ENCODE results near the gene METTL5.

METTL5 gene

GRCh38 chr2:169776252-169776761 is 48.4 kb downstream of the METTL5 start:
- Histone ChIP-seq H3K4me3 (ENCODE audit: low read length) (no peak overlapping the region), H3K9me3 (ENCODE audit: insufficient read depth, low read depth, low read length) (no peaks in the 10 kb centered on the region), H3K27ac (ENCODE audit: low read length) (no peak overlapping the region), H3K36me3 (ENCODE audit: insufficient read depth, low read depth, low read length) (no peaks in the 10 kb centered on the region), H3K4me1 (ENCODE audit: insufficient read depth, low read length) (no peaks in the 10 kb centered on the region), H3K27me3 (ENCODE audit: insufficient read depth, low read length) (no peaks in the 10 kb centered on the region), H3K9ac (ENCODE audit: low read depth, low read length) (no peak overlapping the region)

GRCh38 chr2:169775765-169776164 is 48.9 kb downstream of the METTL5 start:
- H3K4me3 ChIP-seq (ENCODE audit: low read length) = no peak overlapping the region
- H3K27me3 ChIP-seq (ENCODE audit: insufficient read depth, low read length) = no peaks in the 10 kb centered on the region
- no peaks in the 10 kb centered on the region for H3K36me3 ChIP-seq (ENCODE audit: insufficient read depth, low read depth, low read length)
- H3K27ac ChIP-seq (ENCODE audit: low read length) = no peak overlapping the region
- H3K9ac ChIP-seq (ENCODE audit: low read depth, low read length) = no peak overlapping the region
- H3K9me3 ChIP-seq (ENCODE audit: insufficient read depth, low read depth, low read length) = no peaks in the 10 kb centered on the region
- no peaks in the 10 kb centered on the region for H3K4me1 ChIP-seq (ENCODE audit: insufficient read depth, low read length)

GRCh38 chr2:169775354-169775753 is 49.4 kb downstream of the METTL5 start:
- Histone ChIP-seq H3K4me1 (ENCODE audit: insufficient read depth, low read length) (no peaks in the 10 kb centered on the region), H3K9me3 (ENCODE audit: insufficient read depth, low read depth, low read length) (no peaks in the 10 kb centered on the region), H3K27me3 (ENCODE audit: insufficient read depth, low read length) (no peaks in the 10 kb centered on the region), H3K9ac (ENCODE audit: low read depth, low read length) (no peak overlapping the region), H3K27ac (ENCODE audit: low read length) (no peak overlapping the region), H3K4me3 (ENCODE audit: low read length) (no peak overlapping the region), H3K36me3 (ENCODE audit: insufficient read depth, low read depth, low read length) (no peaks in the 10 kb centered on the region)

- Histone ChIP-seq H3K9ac (ENCODE audit: low read depth, low read length) (no peak overlapping the region), H3K4me3 (ENCODE audit: low read length) (no peak overlapping the region), H3K27me3 (ENCODE audit: insufficient read depth, low read length) (no peaks in the 10 kb centered on the region), H3K4me1 (ENCODE audit: insufficient read depth, low read length) (no peaks in the 10 kb centered on the region), H3K9me3 (ENCODE audit: insufficient read depth, low read depth, low read length) (no peaks in the 10 kb centered on the region), H3K27ac (ENCODE audit: low read length) (no peak overlapping the region), H3K36me3 (ENCODE audit: insufficient read depth, low read depth, low read length) (no peaks in the 10 kb centered on the region)
These were observed 52.1 kb downstream of the METTL5 start for GRCh38 chr2:169772651-169773050.

GRCh38 chr2:169771612-169772011 is 53.1 kb downstream of the METTL5 start:
- Histone ChIP-seq H3K9ac (ENCODE audit: low read depth, low read length) (no peak overlapping the region), H3K27me3 (ENCODE audit: insufficient read depth, low read length) (no peaks in the 10 kb centered on the region), H3K9me3 (ENCODE audit: insufficient read depth, low read depth, low read length) (no peaks in the 10 kb centered on the region), H3K27ac (ENCODE audit: low read length) (no peak overlapping the region), H3K36me3 (ENCODE audit: insufficient read depth, low read depth, low read length) (no peaks in the 10 kb centered on the region), H3K4me3 (ENCODE audit: low read length) (no peak overlapping the region), H3K4me1 (ENCODE audit: insufficient read depth, low read length) (no peaks in the 10 kb centered on the region)

GRCh38 chr2:169771021-169771420 is 53.7 kb downstream of the METTL5 start:
- no peaks in the 10 kb centered on the region for H3K27me3 ChIP-seq (ENCODE audit: insufficient read depth, low read length)
- H3K4me1 ChIP-seq (ENCODE audit: insufficient read depth, low read length) = no peaks in the 10 kb centered on the region
- H3K9ac ChIP-seq (ENCODE audit: low read depth, low read length) = no peak overlapping the region
- H3K27ac ChIP-seq (ENCODE audit: low read length) = no peak overlapping the region
- H3K9me3 ChIP-seq (ENCODE audit: insufficient read depth, low read depth, low read length) = no peaks in the 10 kb centered on the region
- no peaks in the 10 kb centered on the region for H3K36me3 ChIP-seq (ENCODE audit: insufficient read depth, low read depth, low read length)
- no peak overlapping the region for H3K4me3 ChIP-seq (ENCODE audit: low read length)

- Histone ChIP-seq H3K4me3 (ENCODE audit: low read length) (no peak overlapping the region), H3K27me3 (ENCODE audit: insufficient read depth, low read length) (no peaks in the 10 kb centered on the region), H3K9ac (ENCODE audit: low read depth, low read length) (no peak overlapping the region), H3K4me1 (ENCODE audit: insufficient read depth, low read length) (no peaks in the 10 kb centered on the region), H3K9me3 (ENCODE audit: insufficient read depth, low read depth, low read length) (no peaks in the 10 kb centered on the region), H3K27ac (ENCODE audit: low read length) (no peak overlapping the region), H3K36me3 (ENCODE audit: insufficient read depth, low read depth, low read length) (no peaks in the 10 kb centered on the region)
These were observed 56.3 kb downstream of the METTL5 start for GRCh38 chr2:169768262-169768995.

- no peaks in the 10 kb centered on the region for H3K9me3 ChIP-seq (ENCODE audit: insufficient read depth, low read depth, low read length)
- no peak overlapping the region for H3K27ac ChIP-seq (ENCODE audit: low read length)
- no peaks in the 10 kb centered on the region for H3K36me3 ChIP-seq (ENCODE audit: insufficient read depth, low read depth, low read length)
- H3K4me3 ChIP-seq (ENCODE audit: low read length) = no peak overlapping the region
- H3K4me1 ChIP-seq (ENCODE audit: insufficient read depth, low read length) = no peaks in the 10 kb centered on the region
- H3K9ac ChIP-seq (ENCODE audit: low read depth, low read length) = no peak overlapping the region
- H3K27me3 ChIP-seq (ENCODE audit: insufficient read depth, low read length) = no peaks in the 10 kb centered on the region
These were observed 57.3 kb downstream of the METTL5 start for GRCh38 chr2:169767243-169767888.

GRCh38 chr2:169765523-169765922 is 59.2 kb downstream of the METTL5 start:
- Histone ChIP-seq H3K36me3 (ENCODE audit: insufficient read depth, low read depth, low read length) (no peaks in the 10 kb centered on the region), H3K9ac (ENCODE audit: low read depth, low read length) (no peak overlapping the region), H3K4me1 (ENCODE audit: insufficient read depth, low read length) (no peaks in the 10 kb centered on the region), H3K27ac (ENCODE audit: low read length) (no peak overlapping the region), H3K9me3 (ENCODE audit: insufficient read depth, low read depth, low read length) (no peaks in the 10 kb centered on the region), H3K27me3 (ENCODE audit: insufficient read depth, low read length) (no peaks in the 10 kb centered on the region), H3K4me3 (ENCODE audit: low read length) (no peak overlapping the region)

GRCh38 chr2:169761970-169762292 is 62.8 kb downstream of the METTL5 start:
- Histone ChIP-seq H3K27ac (ENCODE audit: low read length) (no peak overlapping the region), H3K4me1 (ENCODE audit: insufficient read depth, low read length) (no peaks in the 10 kb centered on the region), H3K9me3 (ENCODE audit: insufficient read depth, low read depth, low read length) (no peaks in the 10 kb centered on the region), H3K36me3 (ENCODE audit: insufficient read depth, low read depth, low read length) (no peaks in the 10 kb centered on the region), H3K4me3 (ENCODE audit: low read length) (no peak overlapping the region), H3K27me3 (ENCODE audit: insufficient read depth, low read length) (no peaks in the 10 kb centered on the region), H3K9ac (ENCODE audit: low read depth, low read length) (no peak overlapping the region)
